Activated CD8-positive, alpha-beta memory T cell treated with anti-CD3 and anti-CD28 coated beads for 24 hours (primary cell): Measurements from ENCODE around the gene HK2.
"Not testable (repeated sequence)": the region's sequence is repeated elsewhere in the genome, so short reads cannot be mapped to it uniquely, and the experiment has no call there.

Experiments used
- DNase-seq: peaks from one replicate; pipeline ENCODE4 v3.0.0-alpha.2; 2020

The HK2 gene

GRCh38 chr2:74835831-74836674, 2.1 kb downstream of the HK2 start:
- no peak for DNase-seq

DNA sequence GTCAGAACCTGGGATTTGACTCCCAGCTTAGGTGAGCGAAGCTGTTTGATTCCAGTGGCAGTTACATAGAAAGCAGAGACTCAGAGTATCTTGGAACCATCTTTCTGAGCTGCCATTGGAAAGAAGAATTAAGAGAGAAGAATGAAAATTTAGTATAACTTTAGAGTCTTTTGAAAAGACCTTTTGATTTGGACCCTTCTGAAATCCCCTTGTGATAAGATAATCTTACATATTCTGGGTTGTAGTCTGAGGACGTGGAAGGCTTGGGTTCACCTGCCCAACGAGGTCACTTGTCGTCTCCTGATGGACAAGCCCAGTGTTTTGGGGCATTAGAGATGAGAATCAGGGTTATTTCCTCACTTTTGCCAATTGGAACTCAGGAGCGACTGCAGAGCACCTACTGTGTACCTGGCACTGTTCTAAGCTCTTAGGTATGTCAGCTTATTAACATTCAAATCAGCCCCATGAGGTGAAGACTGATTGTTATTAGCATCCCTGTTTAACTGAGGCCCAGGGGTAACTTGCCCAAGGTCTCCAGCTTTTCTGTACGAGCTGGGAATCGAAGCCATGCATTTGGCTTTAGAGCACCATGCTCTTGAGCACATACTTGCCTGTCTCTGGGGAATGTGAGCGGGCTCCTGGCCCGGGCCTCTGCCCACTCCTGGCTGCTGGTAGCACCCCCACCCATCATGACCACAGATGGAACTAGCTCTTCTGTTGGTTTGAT, 2.9 kb downstream of the HK2 start:
- DNase-seq: no peak

DNA sequence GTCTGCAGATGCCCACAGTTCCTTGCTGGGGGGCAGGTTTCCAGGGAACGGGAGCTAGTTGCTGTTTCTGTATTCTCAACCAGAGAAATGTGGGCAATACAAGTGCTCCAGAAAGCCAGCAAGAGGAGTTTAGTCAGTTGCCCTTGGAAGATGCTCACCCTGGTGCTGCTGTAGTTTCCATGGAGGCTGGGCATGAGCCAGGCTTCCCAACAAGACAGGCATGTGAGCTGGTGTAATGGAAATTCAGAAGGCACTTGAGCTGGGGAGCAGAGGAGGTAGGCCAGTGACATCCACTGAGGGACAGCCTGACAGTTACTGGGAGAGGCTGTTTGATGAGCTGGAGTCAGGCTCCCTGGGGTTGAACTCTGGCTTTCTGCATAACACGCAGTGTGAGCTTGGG, 7.7 kb downstream of the HK2 start:
- DNase-seq: no peak

DNA sequence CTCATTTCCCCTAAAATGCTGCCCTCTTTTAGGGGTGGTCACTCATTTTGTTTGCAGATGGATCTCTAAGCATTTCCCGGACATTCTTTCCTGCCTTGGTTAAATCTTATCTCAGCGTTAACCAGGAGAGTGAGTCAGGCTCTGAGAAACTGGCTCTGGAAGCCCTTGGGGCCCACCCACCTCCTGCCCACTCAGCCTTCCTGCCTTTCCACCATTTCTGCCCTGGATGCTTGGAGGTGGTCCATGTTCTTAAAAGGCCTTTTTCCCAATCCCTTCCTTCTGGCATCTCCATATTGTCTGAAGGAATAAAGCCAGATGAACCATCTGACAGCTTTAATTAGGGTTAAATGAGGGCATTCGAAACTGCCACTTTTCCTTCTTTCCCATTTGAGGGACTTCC, 9.5 kb downstream of the HK2 start:
- no peak for DNase-seq

- DNase-seq: no peak
These were observed 10.0 kb downstream of the HK2 start for GRCh38 chr2:74843899-74844298.

GRCh38 chr2:74844752-74845151, 10.8 kb downstream of the HK2 start:
- DNase-seq: no peak

GRCh38 chr2:74845217-74845751, 11.4 kb downstream of the HK2 start:
- no peak for DNase-seq

DNA sequence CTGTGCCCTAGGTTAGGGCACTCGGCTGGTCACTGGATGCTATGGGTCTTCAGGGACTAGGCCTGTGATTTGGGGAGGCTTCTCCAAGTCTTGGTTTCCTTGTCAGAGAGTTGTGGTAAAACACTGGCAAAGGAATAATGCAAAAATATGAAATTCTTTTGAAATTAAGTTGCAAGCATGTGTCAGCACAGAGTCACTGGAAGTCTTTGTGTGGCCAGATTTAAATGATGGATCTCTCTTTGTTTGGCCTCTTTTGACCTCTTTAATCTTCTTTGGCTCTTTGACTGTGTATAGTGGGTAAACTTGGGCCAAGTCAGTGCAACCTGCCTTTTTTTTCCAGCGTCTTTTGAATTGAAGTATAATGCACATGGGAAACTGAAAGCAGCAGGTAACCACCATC, 12.1 kb downstream of the HK2 start:
- DNase-seq: no peak

- no peak for DNase-seq
These were observed 12.6 kb downstream of the HK2 start for GRCh38 chr2:74846481-74846880.

GRCh38 chr2:74847070-74847858, 13.3 kb downstream of the HK2 start:
- no peak for DNase-seq

DNA sequence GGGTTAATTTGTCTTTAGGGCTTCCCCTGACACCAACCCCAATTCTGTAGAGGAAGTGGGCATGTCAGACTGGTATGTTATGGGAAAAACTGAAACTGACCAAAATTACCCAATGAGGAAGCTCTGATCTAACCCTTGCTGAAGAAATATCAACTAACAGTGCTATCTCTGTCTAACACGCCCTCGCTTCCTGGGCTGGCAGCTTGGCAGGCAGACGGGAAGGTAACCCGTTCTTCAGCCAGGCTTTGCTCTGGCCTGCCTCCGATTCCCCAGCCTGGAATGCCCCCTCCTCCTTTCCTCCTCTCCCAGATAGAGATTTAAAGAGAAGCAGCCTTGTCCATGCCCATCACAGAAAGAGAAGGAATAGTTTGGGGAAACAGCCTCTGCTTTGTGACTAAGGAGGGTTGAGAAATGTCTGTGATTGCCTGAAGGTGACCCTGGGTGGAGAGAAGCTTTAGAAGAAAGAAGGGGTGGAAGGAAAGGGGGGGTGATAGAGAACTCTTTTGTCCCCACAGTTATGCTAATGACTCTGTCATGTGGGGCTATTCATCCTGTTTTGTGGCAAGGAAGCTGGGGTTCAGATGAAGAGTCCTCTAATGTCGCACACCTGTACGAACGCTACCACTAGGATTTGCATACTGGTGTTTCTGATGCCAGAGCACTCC, 15.4 kb downstream of the HK2 start:
- DNase-seq: no peak

DNA sequence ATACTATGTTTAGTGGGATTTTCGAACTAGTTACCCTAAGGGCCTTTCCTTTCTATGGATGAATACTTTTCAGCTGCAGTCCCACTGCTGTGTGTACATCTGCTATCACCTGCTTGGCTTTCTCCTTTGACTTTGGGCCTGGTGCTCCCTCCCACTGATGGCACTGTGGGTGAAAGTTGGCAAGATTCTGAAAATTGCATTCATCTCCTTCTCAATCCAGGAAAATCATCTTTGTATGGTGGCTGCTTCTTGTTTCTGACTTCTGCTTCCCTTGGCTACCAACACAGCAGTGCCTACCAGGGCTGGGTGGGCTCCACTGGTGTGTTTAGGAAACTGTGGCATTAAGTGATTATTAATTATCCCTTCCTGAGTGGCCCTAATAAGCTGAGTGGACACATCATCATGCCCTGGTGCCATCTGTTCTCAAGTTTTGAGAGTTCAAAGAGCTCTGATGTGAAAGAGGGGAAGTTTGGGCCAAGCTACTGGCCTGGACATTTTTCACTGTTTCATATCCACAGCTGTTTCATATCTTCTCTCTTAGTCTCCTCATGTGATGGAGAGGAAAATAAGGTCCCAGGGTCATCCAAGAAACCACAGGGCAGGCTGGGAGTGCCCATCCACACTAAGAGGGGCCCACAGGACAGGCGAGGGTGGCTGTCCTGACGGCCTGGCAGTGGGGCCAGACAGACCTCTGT, 16.7 kb downstream of the HK2 start:
- no peak for DNase-seq

GRCh38 chr2:74851191-74851566, 17.3 kb downstream of the HK2 start:
- no peak for DNase-seq

DNA sequence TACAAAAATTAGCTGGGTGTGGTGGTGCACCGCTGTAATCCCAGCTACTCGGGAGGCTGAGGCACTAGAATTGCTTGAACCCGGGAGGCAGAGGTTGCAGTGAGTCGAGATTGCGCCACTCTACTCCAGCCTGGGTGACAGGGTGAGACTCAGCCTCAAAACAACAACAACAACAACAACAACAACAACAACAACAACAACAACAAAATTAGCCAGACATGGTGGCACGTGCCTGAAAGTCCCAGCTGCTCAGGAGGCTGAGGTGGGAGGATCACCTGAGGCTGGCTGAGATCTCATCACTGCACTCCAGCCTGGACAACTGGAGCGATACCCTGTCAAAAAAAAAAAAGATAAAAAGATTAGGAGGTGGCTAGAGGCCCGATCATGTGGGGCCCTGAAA, 19.4 kb downstream of the HK2 start:
- DNase-seq: not testable (repeated sequence)

DNA sequence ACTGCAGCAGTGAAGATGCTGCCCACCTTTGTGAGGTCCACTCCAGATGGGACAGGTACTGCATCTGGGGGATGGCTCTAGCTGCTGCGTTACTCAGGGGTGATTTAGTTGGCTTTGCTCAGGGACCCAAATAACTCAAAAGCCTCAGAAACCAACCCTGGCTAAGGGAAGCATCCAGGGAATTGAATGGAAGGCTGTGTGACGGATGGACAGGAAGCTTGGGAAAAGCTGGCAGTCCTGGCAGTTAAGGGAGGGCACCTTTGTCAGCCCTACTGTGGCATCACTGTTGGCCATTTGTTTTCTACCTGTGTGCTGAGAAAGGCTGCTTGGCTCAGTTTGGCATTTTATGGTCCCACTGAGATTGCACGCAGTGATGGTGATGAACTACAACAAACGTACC, 20.5 kb downstream of the HK2 start:
- DNase-seq: no peak

DNA sequence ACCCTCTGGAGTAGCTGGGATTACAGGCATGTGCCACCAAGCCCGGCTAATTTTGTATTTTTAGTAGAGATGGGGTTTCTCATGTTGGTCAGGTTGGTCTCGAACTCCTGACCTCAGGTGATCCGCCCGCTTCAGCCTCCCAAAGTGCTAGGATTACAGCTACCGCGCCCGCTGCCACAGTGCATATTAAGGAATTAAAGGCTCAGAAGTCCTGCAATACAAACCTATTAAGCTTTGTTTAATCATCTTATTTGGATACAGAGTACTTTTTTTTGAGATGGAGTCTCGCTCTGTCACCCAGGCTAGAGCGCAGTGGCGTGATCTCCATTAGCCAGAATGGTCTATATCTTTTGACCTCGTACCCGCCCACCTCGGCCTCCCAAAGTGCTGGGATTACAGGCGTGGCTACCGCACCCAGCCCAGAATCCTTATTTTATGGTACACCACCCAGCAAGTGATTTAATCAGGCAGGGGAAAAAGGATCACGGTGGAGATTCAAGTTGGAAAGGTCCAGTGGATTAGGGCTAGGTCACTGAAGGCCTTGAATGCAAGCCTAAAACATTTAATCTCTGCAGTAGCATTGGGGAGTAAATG, 21.3 kb downstream of the HK2 start:
- DNase-seq: not testable (repeated sequence)

- no peak for DNase-seq
These were observed 22.2 kb downstream of the HK2 start for GRCh38 chr2:74856004-74856578.

DNA sequence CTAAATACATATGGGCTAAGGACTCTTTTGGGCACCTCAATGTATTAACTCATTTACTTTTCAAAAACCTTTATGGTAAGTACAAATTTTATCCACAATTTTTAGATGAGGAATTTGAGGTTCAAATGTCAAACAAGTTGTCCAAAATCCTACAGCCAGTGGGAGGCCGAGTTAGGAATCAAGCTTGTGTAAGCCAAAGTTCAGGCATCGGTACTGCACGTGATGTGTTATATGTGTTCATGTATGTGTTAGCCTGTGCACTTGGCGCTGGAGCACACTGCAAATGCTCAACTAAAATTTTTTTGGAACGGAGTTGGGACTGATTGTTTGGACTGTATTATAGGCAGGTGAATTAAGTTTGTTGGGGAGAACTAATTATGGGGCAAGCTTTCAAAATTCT, 22.7 kb downstream of the HK2 start:
- no peak for DNase-seq

DNA sequence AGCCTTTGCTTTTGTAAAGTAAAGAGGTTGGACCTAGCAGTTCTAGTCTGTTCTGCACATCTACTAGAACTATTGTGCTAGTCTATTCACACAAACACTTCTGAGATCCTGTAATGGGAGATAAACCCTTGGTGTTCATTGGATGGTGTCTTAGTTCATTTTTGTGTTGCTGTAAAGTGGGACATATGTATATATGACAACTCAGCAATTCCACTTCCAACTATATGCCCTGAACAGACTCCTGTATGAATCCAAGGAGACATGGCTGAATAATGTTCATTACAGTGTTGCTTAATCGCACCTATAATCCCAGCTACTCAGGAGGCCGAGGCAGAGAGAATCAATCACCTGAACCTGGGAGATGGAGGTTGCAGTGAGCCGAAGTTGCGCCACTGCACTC, 23.3 kb downstream of the HK2 start:
- DNase-seq: no peak

- no peak for DNase-seq
These were observed 23.8 kb downstream of the HK2 start for GRCh38 chr2:74857725-74858124.

GRCh38 chr2:74858281-74858680, 24.4 kb downstream of the HK2 start:
- no peak for DNase-seq
